HG03571 (cell line): ENCODE measurements around the gene ATAD2B.
"Not testable (repeated sequence)": the region's sequence is repeated elsewhere in the genome, so short reads cannot be mapped to it uniquely, and the experiment has no call there.

ENCODE experiments used
- ATAC-seq: cut with Tn5 transposase; IDR thresholded peaks from one replicate; pipeline ENCODE4 v1.9.1; 2021; ENCODE audit not compliant: unreplicated experiment

The ATAD2B gene

GRCh38 chr2:23926750-23927571, at the start of gene ATAD2B:
ATAD2B (minus strand) TSS chr2:23927123; CDS start chr2:23926770, 353 bp downstream.
- ATAC-seq, result peak; percentile 69

GRCh38 chr2:23967846-23968245, 40.9 kb upstream of the ATAD2B start:
- ATAC-seq, result no peak

DNA sequence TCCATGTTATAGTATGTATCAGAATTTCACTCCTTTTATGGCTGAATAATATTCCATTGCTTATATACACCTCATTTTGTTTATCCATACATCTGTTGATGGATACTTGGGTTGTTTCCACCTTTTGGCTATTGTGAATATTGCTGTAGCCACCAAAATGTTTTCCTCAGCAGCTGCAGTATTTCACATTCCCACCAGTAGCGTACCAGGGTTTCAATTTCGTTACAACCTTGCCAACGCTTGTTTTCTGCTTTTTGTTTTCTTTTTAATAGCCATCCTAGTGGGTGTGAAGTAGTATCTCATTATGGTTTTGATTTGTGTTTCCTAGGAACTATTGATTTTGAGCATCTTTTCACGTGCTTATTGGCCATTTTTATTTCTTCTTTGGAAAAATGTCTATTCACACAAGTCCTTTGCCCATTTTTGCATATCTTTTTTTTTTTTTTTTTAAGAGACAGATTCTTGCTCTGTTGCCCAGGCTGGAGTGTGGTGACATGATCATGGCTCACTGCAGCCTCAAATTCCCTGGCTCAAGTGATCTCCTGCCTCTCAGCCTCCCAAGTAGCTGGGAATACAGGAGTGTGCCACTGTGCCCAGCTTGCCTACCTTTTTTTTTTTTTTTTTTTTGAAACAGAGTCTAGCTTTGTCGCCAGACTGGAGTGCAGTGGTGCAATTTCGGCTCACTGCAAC, 27.5 kb upstream of the ATAD2B start:
- no peak for ATAC-seq

- ATAC-seq, result no peak
Observed at GRCh38 chr2:23953625-23954024, 26.7 kb upstream of the ATAD2B start.

GRCh38 chr2:23952558-23952957, 25.6 kb upstream of the ATAD2B start:
- ATAC-seq, result not testable (repeated sequence)

GRCh38 chr2:23947350-23947749, 20.4 kb upstream of the ATAD2B start:
- ATAC-seq, result no peak

GRCh38 chr2:23944976-23945375, 18.1 kb upstream of the ATAD2B start:
- ATAC-seq, result no peak

GRCh38 chr2:23944527-23944926, 17.6 kb upstream of the ATAD2B start:
- no peak for ATAC-seq

- ATAC-seq, result no peak
Observed at GRCh38 chr2:23943666-23944065, 16.7 kb upstream of the ATAD2B start.

GRCh38 chr2:23941644-23942043, 14.7 kb upstream of the ATAD2B start:
- no peak for ATAC-seq

GRCh38 chr2:23940718-23941620, 14.0 kb upstream of the ATAD2B start:
- peak; percentile 50 for ATAC-seq

- peak; percentile 55 for ATAC-seq
Observed at GRCh38 chr2:23939987-23940717, 13.2 kb upstream of the ATAD2B start, which contains the start of gene UBXN2A. UBXN2A (plus strand) TSS chr2:23940463; CDS start chr2:23958315, 17,852 bp downstream.

GRCh38 chr2:23934259-23934658, 7.3 kb upstream of the ATAD2B start:
- ATAC-seq, result no peak

- peak; percentile 19 for ATAC-seq
Observed at GRCh38 chr2:23926290-23926749, 603 bp downstream of the ATAD2B start.

- peak; percentile 66 for ATAC-seq
Observed at GRCh38 chr2:23925702-23926289, 1.1 kb downstream of the ATAD2B start.

GRCh38 chr2:23924589-23925359, 2.1 kb downstream of the ATAD2B start:
- no peak for ATAC-seq

DNA sequence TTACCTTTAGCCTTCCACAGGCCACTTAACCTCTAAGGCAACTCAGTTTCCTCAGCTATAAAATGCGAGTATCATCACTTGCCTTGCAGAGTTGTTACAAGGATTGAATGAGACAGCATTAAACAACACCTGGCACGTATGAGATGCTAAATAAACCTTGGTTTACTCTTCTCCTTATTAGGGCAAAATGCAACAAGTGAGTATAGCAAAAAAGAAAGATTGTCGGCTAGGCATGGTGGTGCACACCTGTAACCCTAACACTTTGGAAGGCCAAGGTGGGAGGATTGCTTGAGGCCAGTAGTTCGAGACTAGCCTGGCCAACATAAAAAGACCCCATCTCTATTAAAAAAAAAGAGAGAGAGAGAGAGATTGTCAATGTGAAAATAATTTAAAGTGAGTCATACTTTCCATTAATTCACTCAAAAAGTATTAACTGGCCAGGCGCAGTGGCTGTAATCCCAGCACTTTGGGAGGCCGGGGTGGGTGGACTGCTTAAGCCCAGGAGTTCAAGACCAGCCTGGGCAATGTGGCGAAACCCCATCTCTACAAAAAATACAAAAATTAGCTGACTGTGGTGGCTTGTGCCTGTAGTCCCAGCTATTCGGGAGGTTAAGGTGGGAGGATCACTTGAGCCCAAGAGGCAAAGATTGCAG, 8.0 kb downstream of the ATAD2B start:
- no peak for ATAC-seq

GRCh38 chr2:23916727-23917405, 10.1 kb downstream of the ATAD2B start:
- ATAC-seq, result peak; percentile 54
